ENCODE results near the gene PCBP4. TPM values are rescaled to one million over a fixed set of nuclear protein-coding genes. Genes with fewer than 3 reads are reported as not detected.

PCBP4 gene
- total RNA-seq, 1 donor, result 33.3 TPM

DNA sequence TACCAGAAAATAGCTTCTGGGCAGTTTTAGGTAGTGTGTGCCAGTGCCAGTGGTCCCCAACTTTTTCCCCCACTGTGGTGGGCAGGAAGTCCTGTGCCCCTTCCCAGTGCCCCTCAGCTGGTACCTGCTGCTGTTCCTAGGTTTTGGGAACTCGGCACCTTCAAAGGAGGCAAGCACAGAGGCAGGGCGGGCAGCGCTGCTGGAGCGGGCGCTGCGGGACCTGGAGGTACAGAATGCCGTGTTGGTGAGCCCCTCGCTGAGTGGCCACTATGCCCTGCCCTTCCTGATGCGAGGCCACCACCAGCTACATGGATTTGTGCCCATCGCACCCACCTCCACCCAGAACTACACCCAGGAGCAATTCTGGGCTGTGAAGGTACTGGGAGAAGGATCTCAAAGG lies 13.0 kb upstream of the PCBP4 start:
- H3K4me3 ChIP-seq (ENCODE audit: low read depth, low read length), result no peak overlapping the region
- TF ChIP-seq, protein P1, sequence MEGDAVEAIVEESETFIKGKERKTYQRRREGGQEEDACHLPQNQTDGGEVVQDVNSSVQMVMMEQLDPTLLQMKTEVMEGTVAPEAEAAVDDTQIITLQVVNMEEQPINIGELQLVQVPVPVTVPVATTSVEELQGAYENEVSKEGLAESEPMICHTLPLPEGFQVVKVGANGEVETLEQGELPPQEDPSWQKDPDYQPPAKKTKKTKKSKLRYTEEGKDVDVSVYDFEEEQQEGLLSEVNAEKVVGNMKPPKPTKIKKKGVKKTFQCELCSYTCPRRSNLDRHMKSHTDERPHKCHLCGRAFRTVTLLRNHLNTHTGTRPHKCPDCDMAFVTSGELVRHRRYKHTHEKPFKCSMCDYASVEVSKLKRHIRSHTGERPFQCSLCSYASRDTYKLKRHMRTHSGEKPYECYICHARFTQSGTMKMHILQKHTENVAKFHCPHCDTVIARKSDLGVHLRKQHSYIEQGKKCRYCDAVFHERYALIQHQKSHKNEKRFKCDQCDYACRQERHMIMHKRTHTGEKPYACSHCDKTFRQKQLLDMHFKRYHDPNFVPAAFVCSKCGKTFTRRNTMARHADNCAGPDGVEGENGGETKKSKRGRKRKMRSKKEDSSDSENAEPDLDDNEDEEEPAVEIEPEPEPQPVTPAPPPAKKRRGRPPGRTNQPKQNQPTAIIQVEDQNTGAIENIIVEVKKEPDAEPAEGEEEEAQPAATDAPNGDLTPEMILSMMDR (IDR thresholded peaks at IDR 0.05; ENCODE audit: insufficient read depth, low read length), result no peak
- DNase-seq (ENCODE audit: low read depth), result no peak

DNA sequence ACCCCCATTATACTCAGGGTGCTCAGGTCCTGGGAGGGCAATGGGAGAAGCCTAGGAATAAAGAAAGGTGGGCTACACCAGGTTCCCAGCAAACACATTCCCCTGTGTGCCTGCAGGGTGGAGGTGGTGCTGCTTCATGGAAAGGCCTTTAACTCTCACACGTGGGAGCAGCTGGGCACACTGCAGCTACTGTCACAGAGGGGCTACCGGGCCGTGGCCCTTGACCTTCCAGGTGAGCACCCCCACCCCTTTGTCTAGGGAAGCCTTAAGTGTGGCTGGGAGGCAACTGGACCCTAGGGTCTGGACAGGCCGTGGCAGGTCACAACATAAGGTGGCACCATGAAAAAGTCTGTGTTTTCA lies 10.9 kb upstream of the PCBP4 start:
- DNase-seq (ENCODE audit: low read depth), result no peak
- TF ChIP-seq, protein P1 (IDR thresholded peaks at IDR 0.05; ENCODE audit: insufficient read depth, low read length), result no peak
- H3K4me3 ChIP-seq (ENCODE audit: low read depth, low read length), result no peak overlapping the region

DNA sequence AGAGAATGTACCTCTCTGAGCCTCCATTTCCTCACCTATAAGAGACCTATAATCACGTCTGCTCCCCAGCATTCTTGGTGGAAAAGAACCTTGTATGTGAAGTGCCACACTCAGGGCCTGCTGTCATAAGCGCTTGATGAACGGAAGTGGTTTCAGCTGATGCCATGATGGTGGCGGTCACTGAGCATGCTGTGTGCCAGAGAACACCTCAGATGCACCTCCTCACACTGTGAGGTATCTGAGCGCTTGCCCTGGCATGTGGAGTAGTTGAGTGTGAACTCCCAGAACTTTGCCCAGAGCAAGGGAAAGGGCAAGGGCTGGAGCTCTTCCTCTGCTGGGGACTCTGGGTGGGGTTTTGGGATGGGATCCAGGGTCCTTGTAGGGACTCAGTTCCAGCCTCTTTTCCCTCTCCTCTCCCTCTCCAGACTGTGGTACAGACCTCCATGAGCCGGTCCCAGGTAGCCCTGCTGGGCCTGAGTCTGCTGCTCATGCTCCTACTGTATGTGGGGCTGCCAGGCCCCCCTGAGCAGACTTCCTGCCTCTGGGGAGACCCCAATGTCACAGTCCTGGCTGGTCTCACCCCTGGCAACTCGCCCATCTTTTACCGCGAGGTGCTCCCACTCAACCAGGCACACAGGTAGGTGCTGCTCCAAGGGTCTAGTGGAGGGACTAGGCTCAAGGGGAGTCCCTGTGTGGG lies 10.3 kb upstream of the PCBP4 start:
- TF ChIP-seq, protein P1 (IDR thresholded peaks at IDR 0.05; ENCODE audit: insufficient read depth, low read length), result no peak

DNA sequence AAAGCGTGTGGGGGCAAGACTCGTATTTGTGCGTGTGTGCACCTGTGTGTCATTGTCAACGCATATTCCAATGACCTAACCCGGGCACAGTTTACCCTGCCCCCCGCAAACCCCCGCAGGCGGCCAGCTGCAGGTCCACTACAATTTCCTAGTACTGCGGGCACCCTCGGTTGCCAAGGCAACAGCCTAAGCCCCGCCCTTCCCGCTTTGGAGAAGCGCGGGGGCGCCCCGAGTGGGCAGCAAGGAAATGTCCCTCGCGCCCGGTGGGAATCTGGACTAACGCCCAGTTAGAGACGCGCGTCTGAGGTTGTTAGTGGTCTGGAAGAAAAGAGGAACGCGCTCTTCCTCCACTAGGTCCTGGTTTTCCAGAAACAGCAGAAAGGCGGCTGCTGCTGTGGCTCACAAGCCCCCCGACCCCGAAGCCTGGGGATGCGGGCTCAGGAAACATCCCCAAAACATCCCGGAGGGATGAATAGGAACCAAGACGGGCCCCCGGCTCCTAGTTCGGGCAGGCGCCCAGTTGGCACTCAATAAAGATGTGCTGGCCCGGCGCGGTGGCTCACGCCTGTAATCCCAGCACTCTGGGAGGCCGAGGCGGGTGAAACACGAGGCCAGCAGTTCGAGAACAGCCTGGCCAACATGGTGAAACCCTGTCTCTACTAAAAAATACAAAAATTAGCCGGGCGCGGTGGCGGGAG lies 8.7 kb upstream of the PCBP4 start:
- H3K4me3 ChIP-seq (ENCODE audit: low read depth, low read length), result peak overlapping the region; percentile 70
- DNase-seq (ENCODE audit: low read depth), result peak; percentile 49
- TF ChIP-seq, protein P1 (IDR thresholded peaks at IDR 0.05; ENCODE audit: insufficient read depth, low read length), result no peak

More for the DNA sequence above, 10.3 kb upstream of the PCBP4 start:
- DNase-seq (ENCODE audit: low read depth), result no peak
- H3K4me3 ChIP-seq (ENCODE audit: low read depth, low read length), result no peak overlapping the region

DNA sequence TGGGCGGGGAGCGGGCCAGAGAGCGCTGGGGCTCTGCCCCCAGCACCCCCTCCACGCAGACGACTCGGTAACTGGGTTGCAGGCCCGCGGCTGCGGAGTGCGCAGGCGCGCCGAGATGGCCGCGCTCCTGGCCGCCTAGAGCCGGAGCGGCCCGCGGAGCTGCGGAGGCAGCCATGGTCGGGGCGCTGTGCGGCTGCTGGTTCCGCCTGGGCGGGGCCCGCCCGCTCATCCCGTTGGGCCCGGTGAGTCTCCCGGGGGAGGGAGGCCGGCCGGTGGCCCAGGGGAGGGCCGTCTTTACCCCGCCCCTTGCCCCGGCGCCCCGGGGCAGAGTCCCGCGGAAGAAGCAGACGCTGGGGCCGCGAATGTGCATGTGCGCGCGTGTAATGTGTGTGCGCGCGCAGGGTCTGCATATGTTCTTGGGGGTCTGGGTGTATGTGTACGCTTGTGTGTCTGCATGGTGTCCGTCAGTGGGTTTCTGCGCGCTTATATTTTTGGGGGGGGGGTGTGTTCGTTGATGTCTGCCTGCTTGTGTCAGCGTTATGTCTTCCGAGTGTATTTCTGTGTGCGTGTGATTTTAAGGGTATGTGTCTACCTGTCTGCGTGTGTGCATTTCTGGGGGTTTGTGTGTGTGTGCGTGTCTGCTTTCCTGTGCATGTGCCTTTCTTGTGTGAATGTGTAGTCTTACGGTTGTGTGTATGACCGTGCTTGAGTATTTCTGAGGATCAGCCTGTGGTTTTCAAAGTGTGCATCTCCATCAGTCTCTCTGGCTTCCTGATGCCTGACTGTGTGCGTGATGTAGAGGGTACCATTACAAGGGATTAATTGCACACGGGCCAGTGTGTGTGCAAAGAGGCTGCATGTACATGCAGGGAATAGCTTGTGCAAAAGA lies 8.0 kb upstream of the PCBP4 start, which contains the start of gene ABHD14A:
ABHD14A (plus strand) TSS at position 102 of the 889 bp plus-strand sequence; CDS start at position 174, 72 bp downstream.
- TF ChIP-seq, protein P1 (IDR thresholded peaks at IDR 0.05; ENCODE audit: insufficient read depth, low read length), result no peak
- peak within 1 kb of the TSS; percentile 93 for H3K4me3 ChIP-seq (ENCODE audit: low read depth, low read length)
- DNase-seq (ENCODE audit: low read depth), result peak; percentile 67

DNA sequence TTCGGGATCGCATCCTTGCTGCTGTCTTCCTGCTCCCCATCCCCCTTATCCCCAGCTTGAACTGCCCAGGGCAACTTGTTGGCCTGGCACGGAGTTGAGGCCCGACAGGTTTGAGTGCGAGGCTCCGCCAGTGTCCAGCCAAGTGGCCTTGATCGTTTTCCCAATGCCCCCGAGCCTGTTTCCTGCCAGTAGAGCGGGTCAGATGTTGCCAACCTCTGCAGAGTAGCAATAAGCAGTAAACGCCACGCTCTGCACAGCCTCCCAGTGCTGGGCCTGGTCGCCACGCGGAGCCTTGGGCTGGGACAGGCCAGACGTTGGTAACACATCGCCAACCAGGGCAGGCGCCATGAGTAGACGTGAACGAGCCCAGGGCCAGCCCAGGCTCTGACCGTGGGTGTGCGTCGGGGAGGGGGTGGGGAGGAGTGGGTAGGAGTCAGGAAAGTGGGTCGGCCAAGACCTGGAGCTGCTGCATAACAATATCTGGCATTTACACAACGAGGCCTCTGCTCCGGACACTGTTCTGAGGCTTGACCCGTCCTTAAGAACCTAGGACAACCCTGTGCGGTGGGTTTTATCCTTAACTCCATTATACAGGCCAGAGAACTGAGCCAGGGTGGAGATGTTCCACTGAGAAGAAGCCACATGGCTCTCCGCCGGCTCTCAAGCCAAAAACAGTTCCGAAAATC lies 7.2 kb upstream of the PCBP4 start:
- TF ChIP-seq, protein P1 (IDR thresholded peaks at IDR 0.05; ENCODE audit: insufficient read depth, low read length), result no peak
- no peak for DNase-seq (ENCODE audit: low read depth)
- H3K4me3 ChIP-seq (ENCODE audit: low read depth, low read length), result peak overlapping the region; percentile 93
